HG03442 (cell line): ENCODE measurements around the gene TOLLIP.
"Not testable (repeated sequence)": the region's sequence is repeated elsewhere in the genome, so short reads cannot be mapped to it uniquely, and the experiment has no call there.

Experiments
- ATAC-seq: cut with Tn5 transposase; IDR thresholded peaks from one replicate; pipeline ENCODE4 v1.9.1; 2021; ENCODE audit warnings: mild to moderate bottlenecking, moderate library complexity; ENCODE audit not compliant: unreplicated experiment

Gene TOLLIP

DNA sequence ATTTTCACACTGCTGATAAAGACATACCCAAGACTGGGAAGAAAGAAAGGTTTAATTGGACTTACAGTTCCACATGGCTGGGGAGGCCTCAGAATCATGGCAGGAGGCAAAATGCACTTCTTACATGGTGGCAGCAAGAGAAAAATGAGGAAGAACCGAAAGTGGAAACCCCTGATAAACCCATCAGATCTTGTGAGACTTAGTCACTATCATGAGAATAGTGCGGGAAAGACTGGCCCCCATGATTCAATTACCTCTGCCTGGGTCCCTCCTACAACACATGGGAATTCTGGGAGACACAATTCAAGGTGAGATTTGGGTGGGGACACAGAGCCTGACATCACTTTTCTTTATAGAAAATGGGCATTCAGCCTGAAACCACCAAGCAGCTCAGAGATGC, 42.5 kb downstream of the TOLLIP start:
- not testable (repeated sequence) for ATAC-seq

- not testable (repeated sequence) for ATAC-seq
Observed at GRCh38 chr11:1265480-1265879, 44.0 kb downstream of the TOLLIP start.

GRCh38 chr11:1264444-1264843, 45.0 kb downstream of the TOLLIP start:
- not testable (repeated sequence) for ATAC-seq

GRCh38 chr11:1263010-1263409, 46.4 kb downstream of the TOLLIP start:
- peak; percentile 7 for ATAC-seq

DNA sequence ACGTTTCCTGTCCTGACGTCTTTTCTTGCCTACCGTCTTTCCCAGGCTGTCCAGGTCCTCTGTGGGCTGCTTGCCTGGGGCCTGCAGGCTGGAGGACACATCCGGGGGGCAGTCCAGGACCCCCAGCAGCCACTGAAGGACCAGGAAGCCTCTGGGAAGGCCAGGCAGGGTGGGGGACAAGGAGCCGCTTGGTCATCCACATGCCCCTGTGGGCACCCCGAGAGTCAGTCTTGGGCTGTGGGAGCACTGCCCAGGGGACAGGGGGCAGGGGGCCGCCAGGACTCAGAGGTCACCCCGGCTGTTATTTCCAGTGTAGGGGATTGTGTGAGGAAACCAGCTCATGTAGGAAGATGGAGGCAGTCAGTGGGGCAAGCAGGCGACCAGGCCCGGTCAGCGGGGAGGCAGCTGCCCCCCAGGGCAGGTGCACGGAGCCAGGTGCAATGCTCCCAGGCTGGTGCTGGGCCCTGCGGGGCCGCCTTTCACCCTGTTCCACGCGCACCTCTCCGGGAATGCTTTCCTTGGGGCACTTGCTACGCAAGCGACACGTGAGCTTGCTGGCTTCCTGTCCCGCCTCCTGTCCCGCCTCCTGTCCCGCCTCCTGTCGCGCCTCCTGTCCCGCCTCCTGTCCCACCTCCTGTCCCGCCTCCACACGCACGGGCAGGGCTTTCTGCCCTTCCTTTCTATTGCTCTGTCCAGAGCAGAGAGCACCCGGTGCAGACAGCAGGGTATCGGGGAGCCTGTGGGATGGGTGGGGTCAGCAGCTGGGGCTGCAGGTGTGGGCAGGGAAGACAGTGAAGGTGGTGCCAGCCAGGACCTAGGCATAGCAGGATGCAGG, 47.0 kb downstream of the TOLLIP start:
- ATAC-seq = peak; percentile 71

- no peak for ATAC-seq
Observed at GRCh38 chr11:1261241-1262071, 48.0 kb downstream of the TOLLIP start.

GRCh38 chr11:1260620-1261019, 48.8 kb downstream of the TOLLIP start:
- no peak for ATAC-seq

GRCh38 chr11:1260023-1260501, 49.4 kb downstream of the TOLLIP start:
- no peak for ATAC-seq

- no peak for ATAC-seq
Observed at GRCh38 chr11:1259561-1259960, 49.9 kb downstream of the TOLLIP start.

DNA sequence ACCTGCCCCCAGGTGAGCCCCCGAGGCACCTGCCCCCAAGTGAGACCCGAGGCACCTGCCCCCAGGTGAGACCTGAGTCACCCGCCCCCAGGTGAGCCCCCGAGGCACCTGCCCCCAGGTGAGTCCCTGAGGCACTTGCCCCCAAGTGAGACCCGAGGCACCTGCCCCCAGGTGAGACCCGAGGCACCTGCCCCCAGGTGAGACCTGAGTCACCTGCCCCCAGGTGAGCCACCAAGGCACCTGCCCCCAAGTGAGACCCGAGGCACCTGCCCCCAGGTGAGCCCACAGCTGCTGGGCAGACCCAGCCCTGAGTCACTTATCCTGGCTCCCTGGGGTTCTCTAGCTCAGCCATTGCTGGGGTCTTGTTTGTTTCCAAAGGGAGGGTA, 50.4 kb downstream of the TOLLIP start:
- no peak for ATAC-seq

DNA sequence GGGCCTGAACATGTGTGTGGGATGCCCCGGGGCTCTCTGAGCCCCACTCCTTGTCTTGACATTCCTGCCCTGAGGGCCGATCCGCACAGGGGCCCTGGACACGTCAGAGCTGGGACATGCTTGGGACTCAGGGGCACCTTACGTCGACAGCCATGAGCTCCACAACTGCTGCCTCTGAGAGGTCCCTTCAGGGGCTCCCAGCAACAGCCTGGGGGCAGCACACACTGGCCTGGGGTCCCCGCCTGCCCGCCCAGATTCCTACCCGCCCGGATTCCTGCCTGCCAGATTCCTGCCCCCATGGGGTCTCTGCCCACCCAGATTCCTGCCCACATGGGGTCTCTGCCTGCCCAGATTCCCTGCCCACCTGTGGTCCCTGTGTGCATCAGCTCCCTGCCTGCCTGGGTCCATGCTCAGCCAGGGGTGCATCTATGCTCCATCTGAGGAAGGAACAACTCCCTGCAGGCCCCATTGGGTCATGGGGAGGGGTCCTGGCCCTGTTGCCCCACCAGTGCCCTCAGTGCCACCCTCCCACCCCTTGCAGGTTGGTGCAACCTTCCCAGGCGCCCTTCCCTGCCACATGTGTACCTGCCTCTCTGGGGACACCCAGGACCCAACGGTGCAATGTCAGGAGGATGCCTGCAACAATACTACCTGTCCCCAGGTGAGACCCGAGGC, 50.9 kb downstream of the TOLLIP start:
- ATAC-seq = no peak

DNA sequence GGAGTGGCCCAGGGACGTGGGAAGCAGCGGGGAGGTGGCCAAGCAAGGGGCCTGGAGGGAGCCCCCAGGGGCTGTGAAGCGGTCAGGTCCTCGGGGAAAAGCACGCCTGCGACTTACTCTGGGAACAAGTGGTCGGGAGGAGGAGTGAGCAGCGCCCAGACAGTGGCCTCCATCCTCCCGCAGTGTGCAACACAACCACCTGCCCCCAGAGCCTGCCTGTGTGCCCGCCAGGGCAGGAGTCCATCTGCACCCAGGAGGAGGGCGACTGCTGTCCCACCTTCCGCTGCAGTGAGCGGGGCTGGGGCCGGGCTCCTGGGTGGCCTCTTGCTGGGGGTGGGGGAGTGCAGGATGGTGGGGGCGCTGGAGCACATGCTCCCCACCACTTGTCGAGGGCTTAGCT, 51.5 kb downstream of the TOLLIP start:
- ATAC-seq = no peak

DNA sequence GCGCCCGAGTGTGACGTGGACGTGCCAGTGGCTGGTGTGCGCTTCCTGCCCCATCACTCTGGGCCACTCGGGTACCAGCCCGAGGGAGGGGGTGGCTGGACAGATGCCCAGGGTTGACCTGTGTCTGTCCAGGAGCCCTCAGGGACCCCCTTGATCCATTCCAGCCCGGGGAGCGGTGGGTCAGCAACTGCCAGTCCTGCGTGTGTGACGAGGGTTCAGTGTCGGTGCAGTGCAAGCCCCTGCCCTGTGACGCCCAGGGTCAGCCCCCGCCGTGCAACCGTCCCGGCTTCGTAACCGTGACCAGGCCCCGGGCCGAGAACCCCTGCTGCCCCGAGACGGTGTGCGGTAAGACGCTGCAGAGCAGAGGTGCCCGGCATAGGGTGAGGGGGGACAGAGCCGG, 52.1 kb downstream of the TOLLIP start:
- no peak for ATAC-seq

- no peak for ATAC-seq
Observed at GRCh38 chr11:1256257-1257045, 53.0 kb downstream of the TOLLIP start.

GRCh38 chr11:1255151-1255550, 54.3 kb downstream of the TOLLIP start:
- no peak for ATAC-seq

DNA sequence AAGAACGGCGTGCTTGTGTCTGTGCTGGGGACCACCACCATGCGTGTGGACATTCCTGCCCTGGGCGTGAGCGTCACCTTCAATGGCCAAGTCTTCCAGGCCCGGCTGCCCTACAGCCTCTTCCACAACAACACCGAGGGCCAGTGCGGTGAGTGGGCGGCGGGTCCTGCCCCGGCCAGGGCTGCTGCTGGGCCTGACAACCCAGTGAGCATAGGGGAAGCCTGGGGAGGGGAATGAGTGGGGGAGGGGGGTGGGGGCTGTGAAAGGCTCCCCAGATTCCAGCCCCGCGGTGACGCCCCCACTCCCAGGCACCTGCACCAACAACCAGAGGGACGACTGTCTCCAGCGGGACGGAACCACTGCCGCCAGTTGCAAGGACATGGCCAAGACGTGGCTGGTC, 54.7 kb downstream of the TOLLIP start:
- no peak for ATAC-seq

GRCh38 chr11:1254086-1254648, 55.3 kb downstream of the TOLLIP start:
- ATAC-seq = no peak

DNA sequence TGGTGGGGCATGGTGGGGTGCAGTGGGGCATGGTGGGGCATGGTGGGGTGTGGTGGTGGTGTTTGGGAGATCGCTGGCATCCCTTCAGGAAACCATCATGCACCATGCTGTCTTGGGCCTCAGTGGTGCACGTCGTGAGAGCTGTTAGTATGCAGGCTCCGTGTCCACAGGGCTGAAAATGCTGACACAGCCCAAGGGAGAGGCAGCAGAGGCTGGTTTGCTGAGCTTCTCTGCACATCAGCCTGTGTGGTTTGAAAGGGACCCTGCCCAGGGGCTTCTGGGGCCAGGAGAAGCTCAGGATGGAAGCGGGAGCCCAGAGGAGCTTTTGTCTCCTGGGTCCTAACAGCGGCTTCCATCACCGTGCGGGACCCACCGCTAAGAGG, 56.3 kb downstream of the TOLLIP start:
- no peak for ATAC-seq

DNA sequence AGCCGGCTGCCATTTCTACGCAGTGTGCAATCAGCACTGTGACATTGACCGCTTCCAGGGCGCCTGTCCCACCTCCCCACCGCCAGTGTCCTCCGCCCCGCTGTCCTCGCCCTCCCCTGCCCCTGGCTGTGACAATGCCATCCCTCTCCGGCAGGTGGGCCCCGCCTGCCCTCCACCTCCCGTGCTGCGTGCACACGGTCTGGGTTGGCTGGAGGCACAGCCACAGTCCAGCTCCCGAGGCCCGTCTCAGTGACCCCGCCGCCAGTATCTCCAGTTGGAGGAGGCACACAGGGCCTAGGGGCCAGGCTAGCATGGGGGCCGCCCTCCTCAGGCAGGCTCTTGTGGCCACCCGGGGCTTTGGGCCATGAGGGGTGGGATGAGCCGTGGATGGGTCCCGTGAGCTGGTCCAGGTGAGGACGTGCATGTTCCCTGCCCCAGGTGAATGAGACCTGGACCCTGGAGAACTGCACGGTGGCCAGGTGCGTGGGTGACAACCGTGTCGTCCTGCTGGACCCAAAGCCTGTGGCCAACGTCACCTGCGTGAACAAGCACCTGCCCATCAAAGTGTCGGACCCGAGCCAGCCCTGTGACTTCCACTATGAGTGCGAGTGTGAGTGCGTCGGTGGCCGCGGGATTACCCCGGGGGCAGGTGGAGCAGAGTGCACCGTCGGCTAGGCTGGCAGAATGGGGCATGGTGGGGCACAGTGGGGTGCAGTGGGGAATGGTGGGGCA, 56.9 kb downstream of the TOLLIP start:
- ATAC-seq = no peak
